HG02610 (cell line): Measurements from ENCODE around the gene ZNF407.

ENCODE experiments used
- ATAC-seq: cut with Tn5 transposase; IDR thresholded peaks from one replicate; pipeline ENCODE4 v1.9.1; 2021; ENCODE audit warnings: mild to moderate bottlenecking, moderate library complexity; ENCODE audit not compliant: unreplicated experiment

ZNF407 gene

DNA sequence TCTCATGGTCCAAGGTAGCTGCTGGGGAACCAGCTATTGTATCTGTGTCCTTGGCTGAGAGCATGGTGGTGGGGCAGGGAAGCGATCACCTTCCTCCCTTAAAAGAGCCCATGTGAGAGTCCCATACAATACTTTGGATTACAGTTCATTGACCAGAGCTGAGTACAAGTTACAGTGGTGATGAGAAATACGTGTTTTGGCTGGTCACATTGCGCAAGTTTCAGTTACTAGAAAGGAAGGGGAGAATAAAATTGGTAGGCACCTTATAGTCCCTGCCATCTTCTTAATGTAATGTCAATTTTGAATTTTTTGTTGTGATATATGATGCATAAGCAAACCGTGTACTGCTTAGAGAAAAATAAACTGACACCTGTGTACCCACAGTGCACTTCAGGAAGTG is 67.7 kb downstream of the ZNF407 start:
- ATAC-seq: no peak

DNA sequence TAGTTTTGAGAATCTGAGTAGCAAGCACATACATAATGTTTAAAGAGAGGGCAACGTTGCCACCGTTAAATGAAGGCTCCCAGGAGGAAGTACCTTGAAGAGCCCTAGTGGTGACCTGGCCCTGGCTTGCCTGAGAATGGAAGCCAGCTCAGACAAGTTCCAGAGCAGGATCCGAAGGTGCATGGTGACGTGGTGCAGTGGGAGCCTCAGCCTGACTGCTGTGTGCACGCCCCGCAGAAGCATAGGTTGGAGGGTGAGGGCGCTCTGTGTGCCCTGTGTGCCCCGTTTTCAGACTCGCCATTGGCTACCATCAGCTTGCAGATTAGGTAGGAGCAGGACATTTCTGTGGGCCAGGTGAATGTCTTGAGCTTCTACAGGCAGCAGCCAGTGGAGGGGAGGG is 68.2 kb downstream of the ZNF407 start:
- no peak for ATAC-seq

DNA sequence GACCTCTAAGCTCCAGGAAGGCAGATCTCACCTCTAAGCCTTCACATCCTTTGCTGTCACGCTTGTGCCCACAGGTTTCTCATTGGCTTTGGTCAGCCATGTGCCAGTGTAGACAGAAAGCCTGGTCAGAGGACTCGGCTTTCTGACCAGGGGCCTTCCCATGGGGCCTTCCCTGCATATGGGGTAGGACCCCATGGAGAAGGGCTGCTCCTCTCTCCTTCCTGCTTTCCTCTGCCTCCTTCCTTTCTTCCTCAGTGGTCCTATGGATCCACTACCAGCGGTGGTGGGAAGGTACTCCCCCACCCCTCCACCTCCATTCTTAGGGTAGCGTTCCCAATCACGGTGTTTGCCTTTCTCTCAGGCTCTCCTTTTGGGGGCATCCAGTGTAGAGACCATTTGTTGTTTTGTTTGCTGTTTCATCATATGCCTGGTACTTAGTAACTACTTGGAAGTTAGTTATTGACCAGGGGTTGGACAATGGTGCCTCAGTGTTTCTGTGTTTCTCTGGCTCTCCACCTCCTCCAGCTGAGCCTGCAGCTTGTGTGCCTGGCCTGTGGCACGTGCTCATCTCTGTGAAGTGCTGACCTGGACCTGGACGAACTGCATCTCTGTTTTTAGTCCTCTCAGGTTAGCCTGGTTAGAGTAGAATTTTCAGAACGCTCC is 71.6 kb downstream of the ZNF407 start:
- no peak for ATAC-seq

DNA sequence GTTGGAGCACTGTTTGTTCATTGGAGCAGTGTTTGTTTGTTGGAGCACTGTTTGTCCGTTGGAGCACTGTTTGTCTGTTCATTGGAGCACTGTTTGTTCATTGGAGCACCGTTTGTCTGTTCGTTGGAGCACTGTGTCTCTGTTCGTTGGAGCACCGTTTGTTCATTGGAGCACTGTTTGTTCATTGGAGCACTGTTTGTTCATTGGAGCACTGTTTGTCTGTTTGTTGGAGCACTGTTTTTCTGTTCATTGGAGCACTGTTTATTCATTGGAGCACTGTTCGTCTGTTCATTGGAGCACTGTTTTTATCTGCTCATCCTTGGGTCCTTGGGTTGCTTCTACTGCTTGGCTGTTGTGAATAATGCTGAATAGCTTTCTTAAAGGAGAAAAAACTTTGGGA is 74.7 kb downstream of the ZNF407 start:
- no peak for ATAC-seq

DNA sequence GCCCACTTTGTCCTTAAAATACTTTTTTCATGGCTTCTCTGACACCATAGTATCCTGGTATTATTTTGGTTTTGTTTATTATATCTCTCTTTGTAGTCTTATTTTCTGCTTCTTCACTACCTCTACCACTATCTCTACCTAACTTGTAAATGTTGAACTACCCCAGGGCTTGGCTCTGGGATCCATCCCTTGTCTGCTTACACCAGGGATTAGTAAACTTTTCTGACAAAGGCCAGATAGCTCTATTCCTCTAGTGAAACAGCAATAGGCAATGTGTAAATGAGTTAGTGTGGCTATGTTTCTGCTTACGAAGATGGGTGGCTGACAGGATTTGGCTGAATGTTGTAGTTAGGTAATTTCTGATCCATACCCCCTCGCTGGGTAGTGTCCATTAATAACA is 76.8 kb downstream of the ZNF407 start:
- ATAC-seq: no peak

DNA sequence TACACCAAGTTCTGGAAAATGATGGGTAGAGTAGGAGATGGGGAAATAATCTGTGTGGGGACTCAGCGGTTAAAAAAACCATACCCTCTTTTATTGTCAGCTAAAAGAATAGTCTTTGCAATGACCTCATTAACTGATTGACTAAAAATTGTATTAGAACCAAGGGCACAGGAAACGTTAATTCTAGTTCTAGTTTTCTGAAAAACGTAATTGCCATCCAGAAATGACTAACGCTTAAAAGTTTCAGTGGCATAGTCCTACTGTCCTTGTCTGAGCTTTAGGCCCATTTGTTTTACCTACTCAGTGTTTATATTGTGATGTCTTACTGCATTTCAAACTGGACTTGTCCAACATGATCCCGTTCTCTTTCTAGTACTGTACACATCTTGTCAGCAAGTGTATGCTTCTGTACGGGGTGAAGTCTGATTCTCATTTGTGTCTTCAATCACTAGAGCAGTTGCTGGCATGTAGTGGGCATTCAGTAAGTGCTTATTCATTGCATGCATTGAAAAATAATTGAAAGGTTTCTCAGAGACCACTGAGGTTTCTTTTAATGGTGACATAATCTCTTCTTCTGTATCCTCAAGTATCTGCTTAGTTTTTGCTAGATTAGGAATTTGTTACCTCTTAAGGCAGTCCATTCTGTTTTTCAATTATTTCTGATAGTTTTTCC is 81.5 kb downstream of the ZNF407 start:
- no peak for ATAC-seq

DNA sequence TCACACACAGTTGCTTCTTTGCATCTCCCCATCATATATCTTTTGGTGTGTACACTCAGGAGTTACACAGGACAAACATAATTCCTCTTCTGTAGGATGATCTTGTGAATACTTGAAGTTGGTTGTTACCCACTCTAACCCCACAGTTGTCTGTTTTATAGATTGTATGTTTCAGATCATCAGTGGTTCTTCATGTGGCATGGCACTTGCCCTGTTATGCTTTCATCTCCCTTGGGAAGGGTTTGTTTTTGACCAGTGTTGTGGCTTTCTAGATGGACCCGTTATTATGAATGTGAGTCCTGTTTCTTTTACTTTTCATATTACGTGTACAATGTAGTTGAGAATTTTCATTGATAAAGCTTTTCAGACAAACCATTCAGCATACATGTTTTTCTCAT is 82.0 kb downstream of the ZNF407 start:
- ATAC-seq: no peak

DNA sequence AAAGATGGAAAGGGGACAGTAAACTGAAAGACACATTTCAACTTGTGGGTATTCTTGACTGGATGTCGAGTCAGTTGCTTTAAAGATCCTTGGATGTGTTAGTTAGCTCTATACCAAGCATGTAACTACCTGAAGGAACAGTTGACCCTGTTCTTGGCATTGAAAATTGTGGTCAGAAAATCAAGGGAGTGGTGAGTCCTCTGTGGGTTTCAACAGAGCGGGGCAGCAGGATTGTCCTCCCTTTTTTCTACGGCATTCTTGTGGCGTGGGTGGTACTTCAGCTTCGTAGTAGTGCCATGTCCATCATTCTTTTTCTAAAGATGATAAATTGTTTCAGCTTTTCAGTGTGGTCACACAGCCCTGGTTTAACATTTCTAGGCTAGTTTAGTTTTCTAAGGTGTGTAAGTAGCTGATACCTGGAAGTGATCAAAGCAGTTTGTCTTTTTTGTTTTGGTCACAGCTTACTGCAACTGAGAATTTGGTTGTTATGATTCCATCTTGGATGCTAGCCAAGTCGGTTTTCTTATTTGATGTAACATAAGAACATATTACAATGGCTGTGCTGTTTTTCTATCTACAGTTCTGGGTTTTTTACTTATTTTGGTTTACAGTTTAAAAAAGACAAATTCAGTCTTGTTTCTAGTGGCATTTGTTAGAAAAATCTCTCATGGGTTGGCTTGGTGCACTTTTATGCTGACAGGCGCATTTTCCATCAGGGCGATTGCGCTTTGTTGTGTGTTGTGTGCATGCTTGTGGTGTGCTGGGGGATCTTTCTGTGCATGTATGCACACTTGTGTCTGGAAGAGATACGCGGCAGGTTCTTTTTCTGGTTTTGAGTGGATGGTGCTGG is 84.7 kb downstream of the ZNF407 start:
- ATAC-seq: no peak

DNA sequence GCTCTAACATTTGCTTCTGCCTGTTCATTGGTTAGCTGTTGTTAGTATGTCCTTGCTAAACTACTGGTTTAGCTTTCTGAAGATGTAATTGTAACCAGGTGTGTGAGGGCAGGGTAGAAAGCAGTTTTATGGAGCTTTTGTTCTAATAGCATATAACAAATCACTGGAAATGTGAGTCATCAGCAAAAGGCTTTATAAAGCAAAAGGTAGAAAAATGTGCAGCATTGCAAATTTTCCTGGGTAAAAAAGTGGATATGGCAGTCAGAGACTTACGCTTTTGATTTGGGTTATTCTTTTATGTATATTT is 85.3 kb downstream of the ZNF407 start:
- no peak for ATAC-seq

DNA sequence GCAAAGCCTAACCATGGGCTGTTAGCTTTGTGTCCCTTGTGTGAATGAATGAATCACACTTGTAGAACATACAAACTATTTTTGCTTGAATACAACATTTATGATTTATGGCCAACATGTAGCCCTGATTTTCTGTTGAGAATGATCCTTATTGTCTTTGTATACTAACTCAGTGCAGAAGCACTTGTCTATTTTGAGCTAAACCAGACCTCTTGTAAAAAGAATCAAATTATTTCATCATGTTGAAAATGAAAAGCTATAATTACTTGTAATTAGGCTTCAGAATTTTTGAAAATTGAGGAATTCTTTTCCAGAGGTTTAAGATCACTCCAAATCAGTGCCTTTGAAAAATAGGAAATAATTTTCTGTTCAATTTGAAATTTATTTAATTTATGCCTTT is 85.9 kb downstream of the ZNF407 start:
- ATAC-seq: no peak

DNA sequence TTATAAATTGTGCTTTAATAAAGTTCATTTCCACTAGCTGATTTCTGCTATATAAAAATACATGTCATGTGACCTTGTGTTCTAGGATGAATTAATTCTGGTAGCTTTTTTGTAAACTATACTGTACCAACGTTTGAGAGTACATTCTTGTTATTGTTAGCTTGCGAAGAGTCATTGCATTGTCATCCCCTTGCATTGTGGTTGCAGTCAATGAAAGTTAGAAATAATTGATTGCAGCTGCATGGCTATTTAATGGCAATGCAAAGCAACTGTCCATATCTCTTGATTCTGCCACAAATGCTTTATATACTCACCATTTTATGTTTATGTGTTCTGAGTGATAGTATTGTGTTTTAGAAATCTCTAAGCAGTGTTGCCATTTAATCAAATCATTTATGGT is 91.6 kb downstream of the ZNF407 start:
- no peak for ATAC-seq

DNA sequence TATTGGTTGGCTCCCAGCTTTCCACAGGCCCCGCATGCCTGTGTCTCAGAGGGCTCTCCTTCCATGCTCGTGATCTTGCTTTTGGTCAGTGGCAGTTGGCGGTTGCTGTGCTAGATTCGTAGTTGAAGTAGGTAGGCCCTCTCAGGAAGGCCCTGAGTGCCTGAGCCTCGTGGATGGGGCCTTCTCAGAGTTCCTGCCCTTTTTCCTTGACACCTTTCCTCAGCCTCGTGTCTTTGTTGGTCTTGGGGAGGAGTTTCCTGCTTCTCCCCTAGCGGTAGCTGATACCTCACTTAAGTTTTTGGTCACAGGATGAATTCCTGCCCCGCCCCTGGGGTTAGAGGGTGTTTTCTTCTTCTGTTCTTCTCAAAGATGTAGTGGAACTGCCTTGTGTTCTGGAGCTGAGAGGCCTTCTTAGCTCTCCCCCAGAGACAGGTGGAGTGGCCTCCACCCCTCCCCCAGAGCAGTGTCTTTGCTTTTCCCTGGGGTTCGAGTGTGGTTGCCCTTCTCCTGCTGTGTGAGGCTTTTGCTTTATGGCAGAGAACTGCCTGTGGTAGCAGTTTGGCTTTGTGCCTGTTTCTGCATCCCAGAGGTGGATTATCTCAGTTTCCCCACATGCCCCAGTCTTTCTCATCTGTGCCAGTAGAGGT is 94.8 kb downstream of the ZNF407 start:
- no peak for ATAC-seq

DNA sequence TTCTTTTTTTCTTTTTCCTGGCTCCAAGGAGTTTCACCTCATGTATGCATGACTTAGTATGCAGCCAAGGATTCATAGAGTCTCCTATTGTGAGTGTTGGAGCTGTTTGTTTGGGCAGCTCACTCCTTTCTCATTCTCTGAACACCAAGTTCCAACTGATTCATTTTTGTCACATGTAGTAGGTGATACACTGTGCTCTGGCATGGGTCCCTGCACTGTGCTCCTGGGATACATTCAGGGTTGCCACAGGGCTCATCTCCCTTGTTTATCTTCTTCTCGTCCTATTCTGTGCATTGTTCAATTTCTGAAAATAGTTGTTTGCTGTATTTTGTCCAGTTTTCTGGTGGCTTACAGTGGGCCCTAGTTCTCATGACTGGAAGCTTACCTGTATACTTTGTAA is 96.8 kb downstream of the ZNF407 start:
- ATAC-seq: no peak

DNA sequence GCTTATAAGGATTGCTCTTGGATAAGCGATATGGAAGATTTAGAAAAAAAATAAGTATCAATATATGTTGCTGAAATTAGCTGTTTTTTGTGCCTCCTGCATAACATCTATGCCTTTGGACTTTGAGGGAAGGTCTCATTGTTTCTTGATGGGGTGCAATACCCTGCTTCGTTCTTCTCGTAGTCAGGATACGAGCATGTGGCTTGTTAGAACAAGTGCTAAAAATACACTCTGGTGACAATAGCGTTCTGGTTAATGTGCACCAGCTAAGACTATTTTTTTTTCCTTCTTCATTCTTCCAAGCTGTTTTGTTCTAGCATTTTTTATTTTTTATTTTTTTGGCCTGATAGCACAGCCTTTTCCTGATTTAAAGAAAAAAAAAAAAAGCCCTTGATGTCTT is 97.5 kb downstream of the ZNF407 start:
- no peak for ATAC-seq

DNA sequence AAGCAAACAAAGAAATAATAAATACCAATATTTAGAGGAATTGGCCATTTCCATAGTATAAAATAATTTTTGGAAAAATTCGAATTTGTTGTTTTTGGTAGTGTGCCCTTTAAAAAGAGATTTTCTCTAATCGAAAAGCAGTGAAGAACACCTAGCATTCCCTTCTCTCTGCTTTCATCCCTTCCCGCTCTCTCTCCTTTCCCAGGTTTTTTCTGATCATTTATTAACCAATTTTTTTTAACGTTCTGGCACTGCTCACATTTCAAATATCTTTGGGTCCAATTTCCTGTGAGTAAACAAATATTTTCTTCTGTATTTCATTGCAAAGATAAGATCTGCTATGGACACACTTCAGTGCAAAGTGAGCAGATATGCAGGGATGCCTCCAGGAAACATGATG is 101.2 kb downstream of the ZNF407 start:
- ATAC-seq: no peak

DNA sequence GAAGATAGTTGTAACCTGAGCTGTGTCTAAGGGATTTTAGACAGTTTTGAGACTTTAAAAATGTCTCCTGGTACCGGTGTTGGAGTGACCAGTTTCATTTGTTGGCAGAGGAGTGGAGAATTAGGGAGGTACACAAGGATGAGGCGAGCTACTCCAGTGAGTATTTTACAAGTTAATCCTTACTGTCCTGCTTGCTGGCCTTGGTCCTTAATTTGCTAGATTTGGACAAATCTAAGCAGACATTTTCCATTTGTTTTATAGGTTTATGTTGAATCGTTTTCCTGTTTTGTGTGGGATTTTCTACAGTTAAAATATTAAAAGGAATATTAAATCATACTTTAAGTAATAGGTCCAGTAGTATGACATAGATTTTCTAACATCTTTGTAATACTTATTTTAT is 101.8 kb downstream of the ZNF407 start:
- ATAC-seq: no peak

DNA sequence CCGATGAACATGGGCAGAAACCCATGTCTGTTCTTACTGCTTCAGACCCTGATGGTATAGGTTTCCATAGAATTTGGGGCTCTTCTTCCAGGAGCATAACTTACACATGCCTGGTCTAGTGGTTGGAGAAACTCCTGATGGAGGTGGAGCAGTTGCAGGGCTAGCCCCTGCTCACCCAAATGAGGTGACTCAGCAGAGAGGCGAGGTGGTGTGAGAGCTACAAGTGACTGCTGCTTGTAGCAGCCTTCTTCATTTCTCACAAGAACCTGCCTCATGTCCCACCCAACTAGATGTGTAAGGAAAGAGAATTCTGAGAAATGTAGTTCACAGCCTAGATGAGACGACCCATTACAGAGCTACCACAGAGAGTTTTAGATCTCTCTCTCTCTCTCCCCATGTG is 105.3 kb downstream of the ZNF407 start:
- no peak for ATAC-seq

DNA sequence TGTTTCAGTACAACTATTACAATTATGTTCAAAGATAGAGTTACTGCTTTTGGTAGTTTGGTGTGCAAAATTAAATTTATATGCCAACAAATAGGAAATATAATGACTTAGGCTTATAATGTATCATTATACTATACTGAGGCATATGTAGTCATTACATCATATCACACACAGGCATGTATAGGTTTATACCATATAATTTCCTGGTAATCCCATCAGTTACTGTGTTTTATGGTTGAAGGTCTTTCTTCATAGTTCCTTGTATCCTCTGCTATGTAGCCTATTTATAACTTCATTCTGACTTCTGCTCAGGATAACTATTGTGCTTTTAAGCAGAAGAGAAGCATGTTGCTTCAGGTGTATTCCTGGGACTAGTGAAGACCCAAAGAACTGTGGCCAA is 110.5 kb downstream of the ZNF407 start:
- ATAC-seq: no peak

DNA sequence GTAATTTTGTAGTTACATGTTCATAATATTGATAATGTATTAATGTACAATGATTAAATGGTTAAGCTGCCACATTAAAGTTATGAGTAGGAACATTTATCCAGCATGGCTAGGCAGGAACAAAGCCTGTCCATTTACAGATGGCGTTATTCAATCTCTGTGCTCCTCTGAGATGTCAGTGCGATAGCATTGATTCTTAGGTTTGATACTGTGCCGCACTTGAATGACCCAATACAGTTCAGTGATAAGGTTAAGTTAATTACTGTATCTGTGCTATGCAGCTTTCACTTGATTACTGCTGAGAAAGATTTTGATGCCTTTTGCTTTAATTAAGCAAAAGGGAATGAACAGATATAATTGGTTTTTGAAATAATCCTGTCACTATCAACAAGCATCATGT is 111.8 kb downstream of the ZNF407 start:
- ATAC-seq: no peak

DNA sequence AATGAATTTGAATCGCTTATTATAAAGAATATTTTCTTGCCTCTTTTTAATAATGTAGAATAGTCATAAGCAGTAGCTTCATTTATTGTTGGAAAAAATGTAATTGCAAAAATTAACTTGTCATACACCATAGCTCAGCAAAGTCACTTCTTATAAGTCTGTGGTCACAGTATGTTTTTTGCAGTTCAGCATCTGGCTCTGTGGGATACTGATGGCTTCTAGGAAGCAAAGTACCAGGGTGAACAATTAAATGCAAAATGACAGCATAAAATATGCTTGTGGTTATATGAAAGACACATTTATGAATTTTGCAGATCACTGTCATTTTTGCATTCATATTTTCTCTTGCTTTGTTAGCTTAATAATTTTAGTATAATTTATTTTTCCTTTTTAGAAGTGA is 116.5 kb downstream of the ZNF407 start:
- no peak for ATAC-seq

DNA sequence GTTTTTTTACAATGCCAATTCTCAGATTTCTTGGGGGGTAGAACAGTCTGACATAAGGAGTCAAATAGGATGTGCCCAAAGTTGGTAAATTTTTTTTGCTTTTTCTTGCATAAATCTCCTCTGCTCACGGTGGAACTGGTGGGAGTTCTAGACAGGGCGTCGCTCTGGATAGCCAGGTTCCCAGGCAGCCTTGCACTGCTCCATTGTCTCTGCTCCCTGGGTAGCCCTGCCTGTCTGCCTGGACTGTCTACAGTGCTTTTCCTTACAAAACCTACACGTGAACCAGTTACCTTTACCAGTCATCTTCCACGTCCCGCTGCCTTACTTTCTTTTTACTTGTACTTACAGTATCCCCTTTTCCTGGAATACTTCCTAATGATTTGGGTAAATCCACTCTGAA is 117.1 kb downstream of the ZNF407 start:
- no peak for ATAC-seq

DNA sequence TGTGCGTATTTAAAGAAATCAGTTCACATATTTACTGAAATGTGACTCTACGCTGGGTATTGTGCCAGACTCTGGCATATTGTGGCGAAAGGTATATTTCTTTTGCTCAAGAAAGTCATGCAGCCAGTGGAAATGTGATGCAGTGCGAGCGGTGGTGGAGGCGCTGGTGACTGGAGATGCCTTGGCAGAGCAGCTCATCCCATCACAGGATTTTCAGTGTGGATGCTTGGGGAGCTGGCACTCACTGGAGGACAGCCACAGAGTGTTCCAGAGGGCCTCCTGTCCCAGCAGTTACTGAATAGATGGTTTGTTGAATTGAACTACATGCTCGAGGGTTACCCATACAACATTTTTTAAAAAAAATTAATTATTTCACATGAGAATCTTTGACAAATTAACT is 117.6 kb downstream of the ZNF407 start:
- ATAC-seq: no peak
